HepG2 (cell line): ENCODE measurements around the gene PCSK1. TPM values are rescaled to one million over a fixed set of nuclear protein-coding genes. Genes with fewer than 3 reads are reported as not detected.

Experiments used
- ARHGAP35 ChIP-seq: sonication (generic); formaldehyde crosslinking; IDR thresholded peaks from 2 replicates; pipeline ENCODE4 v1.9.0; 2022; ENCODE audit warnings: mild to moderate bottlenecking, inconsistent platforms, moderate library complexity, missing genetic modification reagents, borderline replicate concordance
- BCL3 ChIP-seq: sonication (generic); formaldehyde crosslinking; IDR thresholded peaks from 2 replicates; pipeline ENCODE4 v1.5.1; 2020; ENCODE audit warnings: mild to moderate bottlenecking, missing genetic modification reagents, moderate library complexity
- BCLAF1 ChIP-seq: fragments of 450-650 bp; IDR thresholded peaks from 2 replicates; pipeline ENCODE4 v1.6.1; 2017; ENCODE audit warnings: mild to moderate bottlenecking
- CBX5 ChIP-seq: sonication (generic); formaldehyde crosslinking; IDR thresholded peaks from 2 replicates; pipeline ENCODE4 v1.4.0; 2020; ENCODE audit warnings: missing genetic modification reagents, borderline replicate concordance
- CREB1 ChIP-seq, 2 experiments: fragments of 450-650 bp in 1 of 2; IDR thresholded peaks; 2 replicates each; pipeline ENCODE4 v1.6.1; 2016 to 2017; ENCODE audit warnings: control low read depth in 1 of 2, mild to moderate bottlenecking in 1 of 2, missing compliant biosample characterization in 1 of 2, missing genetic modification characterization in 1 of 2
- GTF2F1 ChIP-seq: fragments of 150-350 bp; IDR thresholded peaks from 2 replicates; pipeline ENCODE4 v1.6.1; 2014; ENCODE audit warnings: low read length
- HHEX ChIP-seq: IDR thresholded peaks from 2 replicates; pipeline ENCODE4 v1.6.1; 2016; ENCODE audit warnings: control low read depth
- ISL2 ChIP-seq: sonication (generic); formaldehyde crosslinking; IDR thresholded peaks from 2 replicates; pipeline ENCODE4 v1.5.0; 2020; ENCODE audit warnings: missing genetic modification reagents
- KLF6 ChIP-seq: IDR thresholded peaks from 2 replicates; pipeline ENCODE4 v1.8.0; 2016; ENCODE audit warnings: missing biosample characterization, missing genetic modification reagents
- MIER2 ChIP-seq: IDR thresholded peaks from 2 replicates; pipeline ENCODE4 v1.6.1; 2016; ENCODE audit warnings: missing biosample characterization, missing genetic modification reagents
- MTF1 ChIP-seq: sonication (generic); formaldehyde crosslinking; IDR thresholded peaks from 2 replicates; pipeline ENCODE4 v1.5.0; 2020; ENCODE audit warnings: missing genetic modification reagents
- MZF1 ChIP-seq: sonication (generic); formaldehyde crosslinking; IDR thresholded peaks from 2 replicates; pipeline ENCODE4 v1.8.1; 2023; ENCODE audit warnings: mild to moderate bottlenecking, missing genetic modification reagents, borderline replicate concordance
- SNAPC2 ChIP-seq: sonication (generic); formaldehyde crosslinking; IDR thresholded peaks from 2 replicates; pipeline ENCODE4 v1.8.1; 2022; ENCODE audit warnings: mild to moderate bottlenecking, missing genetic modification reagents
- ZFP36L1 ChIP-seq: sonication (generic); formaldehyde crosslinking; IDR thresholded peaks from 2 replicates; pipeline ENCODE4 v1.8.0; 2022; ENCODE audit warnings: mild to moderate bottlenecking, missing genetic modification reagents, moderate library complexity
- ZNF205 ChIP-seq: IDR thresholded peaks from 2 replicates; pipeline ENCODE4 v1.6.1; 2018; ENCODE audit warnings: missing biosample characterization, missing genetic modification reagents
- ZNF430 ChIP-seq: sonication (generic); formaldehyde crosslinking; IDR thresholded peaks from 2 replicates; pipeline ENCODE4 v1.9.0; 2021; ENCODE audit warnings: mild to moderate bottlenecking, missing genetic modification reagents
- polyA plus RNA-seq, 8 experiments: library from polyadenylated mRNA; depleted of rRNA in 3 of 8; stranded (reverse) in 7 of 8; unstranded in 1 of 8; fragments of >200 nt; fragmentation: Illumina TruSeq in 4 of 8; extraction: Trizol in 4 of 8; gene quantifications; 2 replicates each; pipeline versions ENCODE4 v1.2.1 to v1.2.3, GENCODE V29; 2011 to 2016; ENCODE audit warnings: low read depth in 4 of 8, missing spikeins in 1 of 8, mixed read lengths in 1 of 8; ENCODE audit not compliant: insufficient read depth in 1 of 8
- total RNA-seq, 5 experiments: library from RNA; depleted of rRNA; stranded (reverse); fragments of >200 nt; fragmentation: Illumina TruSeq; extraction: Trizol; gene quantifications; 2 replicates each; pipeline ENCODE4 v1.2.3, GENCODE V29; 2016; ENCODE audit warnings: low read depth in 1 of 5
- TF ChIP-seq, protein P1 (sequence below): sonication (generic); formaldehyde crosslinking; IDR thresholded peaks from 2 replicates; pipeline ENCODE4 v1.5.0; 2020; ENCODE audit warnings: missing genetic modification reagents, mild to moderate bottlenecking, borderline replicate concordance
- TF ChIP-seq, protein P2 (sequence below): sonication (generic); formaldehyde crosslinking; IDR thresholded peaks from 2 replicates; pipeline ENCODE4 v1.5.1; 2020; ENCODE audit warnings: missing genetic modification reagents, mild to moderate bottlenecking, borderline replicate concordance
- TF ChIP-seq, protein P3 (sequence below): IDR thresholded peaks from 2 replicates; pipeline ENCODE4 v1.6.1; 2012; ENCODE audit warnings: low read depth, low read length, improper control_type of control experiment
- TF ChIP-seq, protein P4 (sequence below): IDR thresholded peaks from 2 replicates; pipeline ENCODE4 v1.6.1; 2016; ENCODE audit warnings: low read depth, control low read depth

PCSK1 gene
- total and polyA plus RNA-seq, 2 of the 13 experiments (the other 11 are each of a cell fraction or from before 2014, with no cell fraction given): not detected

DNA sequence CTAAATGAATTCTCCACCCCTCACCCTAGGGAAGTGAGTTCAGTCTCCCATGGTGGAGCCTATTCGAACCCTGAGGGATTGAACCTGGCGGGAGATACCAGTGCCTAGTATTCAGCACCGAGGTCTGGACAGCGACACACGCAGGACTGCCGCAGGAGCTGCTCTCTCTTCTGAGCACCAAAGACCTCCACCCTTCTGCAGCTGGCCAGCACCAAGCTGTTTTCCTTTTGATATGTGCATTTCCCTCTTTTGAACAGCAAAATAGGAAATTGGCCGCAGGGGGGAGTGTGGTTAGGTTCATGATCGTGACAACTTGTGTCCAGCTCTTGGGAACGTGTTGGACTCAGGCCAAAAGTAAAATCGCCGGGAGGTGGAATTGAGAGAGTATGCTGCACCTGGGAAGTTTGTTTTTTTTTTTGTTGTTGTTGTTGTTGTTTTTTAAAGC, 1.2 kb upstream of the PCSK1 start (continued):
- peak; percentile 46; the same call in 1 of the 2 replicates for TF ChIP-seq ARHGAP35 (CRISPR knock-in tag)
- TF ChIP-seq ZFP36L1 (CRISPR knock-in tag): no peak
- TF ChIP-seq, protein P1, sequence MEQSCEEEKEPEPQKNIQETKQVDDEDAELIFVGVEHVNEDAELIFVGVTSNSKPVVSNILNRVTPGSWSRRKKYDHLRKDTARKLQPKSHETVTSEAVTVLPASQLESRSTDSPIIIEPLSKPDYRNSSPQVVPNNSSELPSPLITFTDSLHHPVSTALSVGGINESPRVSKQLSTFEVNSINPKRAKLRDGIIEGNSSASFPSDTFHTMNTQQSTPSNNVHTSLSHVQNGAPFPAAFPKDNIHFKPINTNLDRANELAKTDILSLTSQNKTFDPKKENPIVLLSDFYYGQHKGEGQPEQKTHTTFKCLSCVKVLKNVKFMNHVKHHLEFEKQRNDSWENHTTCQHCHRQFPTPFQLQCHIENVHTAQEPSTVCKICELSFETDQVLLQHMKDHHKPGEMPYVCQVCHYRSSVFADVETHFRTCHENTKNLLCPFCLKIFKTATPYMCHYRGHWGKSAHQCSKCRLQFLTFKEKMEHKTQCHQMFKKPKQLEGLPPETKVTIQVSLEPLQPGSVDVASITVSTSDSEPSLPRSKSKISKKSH (CRISPR knock-in tag): no peak
- TF ChIP-seq, protein P2, sequence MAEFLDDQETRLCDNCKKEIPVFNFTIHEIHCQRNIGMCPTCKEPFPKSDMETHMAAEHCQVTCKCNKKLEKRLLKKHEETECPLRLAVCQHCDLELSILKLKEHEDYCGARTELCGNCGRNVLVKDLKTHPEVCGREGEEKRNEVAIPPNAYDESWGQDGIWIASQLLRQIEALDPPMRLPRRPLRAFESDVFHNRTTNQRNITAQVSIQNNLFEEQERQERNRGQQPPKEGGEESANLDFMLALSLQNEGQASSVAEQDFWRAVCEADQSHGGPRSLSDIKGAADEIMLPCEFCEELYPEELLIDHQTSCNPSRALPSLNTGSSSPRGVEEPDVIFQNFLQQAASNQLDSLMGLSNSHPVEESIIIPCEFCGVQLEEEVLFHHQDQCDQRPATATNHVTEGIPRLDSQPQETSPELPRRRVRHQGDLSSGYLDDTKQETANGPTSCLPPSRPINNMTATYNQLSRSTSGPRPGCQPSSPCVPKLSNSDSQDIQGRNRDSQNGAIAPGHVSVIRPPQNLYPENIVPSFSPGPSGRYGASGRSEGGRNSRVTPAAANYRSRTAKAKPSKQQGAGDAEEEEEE: no peak
- TF ChIP-seq ISL2 (CRISPR knock-in tag): no peak
- TF ChIP-seq BCLAF1: no peak
- 0 out of 2 replicates have a peak, but pooled peaks have one; percentile 75 for TF ChIP-seq MTF1
- peak; percentile 71; the same call in 1 of the 2 replicates for TF ChIP-seq ZNF205 (CRISPR knock-in tag)
- TF ChIP-seq SNAPC2 (CRISPR knock-in tag): no peak
- TF ChIP-seq, protein P3, sequence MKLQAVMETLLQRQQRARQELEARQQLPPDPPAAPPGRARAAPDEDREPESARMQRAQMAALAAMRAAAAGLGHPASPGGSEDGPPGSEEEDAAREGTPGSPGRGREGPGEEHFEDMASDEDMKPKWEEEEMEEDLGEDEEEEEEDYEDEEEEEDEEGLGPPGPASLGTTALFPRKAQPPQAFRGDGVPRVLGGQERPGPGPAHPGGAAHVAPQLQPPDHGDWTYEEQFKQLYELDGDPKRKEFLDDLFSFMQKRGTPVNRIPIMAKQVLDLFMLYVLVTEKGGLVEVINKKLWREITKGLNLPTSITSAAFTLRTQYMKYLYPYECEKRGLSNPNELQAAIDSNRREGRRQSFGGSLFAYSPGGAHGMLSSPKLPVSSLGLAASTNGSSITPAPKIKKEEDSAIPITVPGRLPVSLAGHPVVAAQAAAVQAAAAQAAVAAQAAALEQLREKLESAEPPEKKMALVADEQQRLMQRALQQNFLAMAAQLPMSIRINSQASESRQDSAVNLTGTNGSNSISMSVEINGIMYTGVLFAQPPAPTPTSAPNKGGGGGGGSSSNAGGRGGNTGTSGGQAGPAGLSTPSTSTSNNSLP: no peak
- peak; percentile 99 for TF ChIP-seq MIER2
- TF ChIP-seq CBX5 (CRISPR knock-in tag): no peak
- TF ChIP-seq GTF2F1: no peak
- TF ChIP-seq CREB1 (IDR thresholded peaks at IDR 0.05): no peak
- TF ChIP-seq CREB1 (CRISPR knock-in tag; IDR thresholded peaks at IDR 0.05): no peak
- TF ChIP-seq, protein P4, sequence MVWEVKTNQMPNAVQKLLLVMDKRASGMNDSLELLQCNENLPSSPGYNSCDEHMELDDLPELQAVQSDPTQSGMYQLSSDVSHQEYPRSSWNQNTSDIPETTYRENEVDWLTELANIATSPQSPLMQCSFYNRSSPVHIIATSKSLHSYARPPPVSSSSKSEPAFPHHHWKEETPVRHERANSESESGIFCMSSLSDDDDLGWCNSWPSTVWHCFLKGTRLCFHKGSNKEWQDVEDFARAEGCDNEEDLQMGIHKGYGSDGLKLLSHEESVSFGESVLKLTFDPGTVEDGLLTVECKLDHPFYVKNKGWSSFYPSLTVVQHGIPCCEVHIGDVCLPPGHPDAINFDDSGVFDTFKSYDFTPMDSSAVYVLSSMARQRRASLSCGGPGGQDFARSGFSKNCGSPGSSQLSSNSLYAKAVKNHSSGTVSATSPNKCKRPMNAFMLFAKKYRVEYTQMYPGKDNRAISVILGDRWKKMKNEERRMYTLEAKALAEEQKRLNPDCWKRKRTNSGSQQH: peak; percentile 75; the same call in 1 of the 2 replicates
- TF ChIP-seq MZF1 (CRISPR knock-in tag): no peak
- TF ChIP-seq HHEX: no peak
- peak; percentile 60; the same call in 1 of the 2 replicates for TF ChIP-seq ZNF430
- peak; percentile 91; the same call in 1 of the 2 replicates for TF ChIP-seq KLF6 (CRISPR knock-in tag)
- no peak for TF ChIP-seq BCL3 (CRISPR knock-in tag)
